H1 (cell line): ENCODE data around the gene TLE4. TPM values are rescaled to one million over a fixed set of nuclear protein-coding genes. Genes with fewer than 3 reads are reported as not detected.

Experiments used
- polyA plus RNA-seq, 7 experiments: library from polyadenylated mRNA; depleted of rRNA in 3 of 7; stranded (reverse) in 5 of 7; unstranded in 2 of 7; fragments of >200 nt in 5 of 7; fragments of 200-250 nt in 2 of 7; gene quantifications; 1 replicate in 5 of 7; 2 replicates in 1 of 7; 4 replicates in 1 of 7; pipeline versions ENCODE4 v1.2.1 to v1.2.3, GENCODE V29; 2011 to 2013; ENCODE audit warnings: missing spikeins in 2 of 7, mixed read lengths in 2 of 7
- total RNA-seq: library from RNA; stranded (reverse); fragmentation: NEBNext Ultra II Directional; extraction: Animal tissue kit (Norgen Biotek cat#: 25700); gene quantifications from 2 replicates; pipeline ENCODE4 v1.2.1, GENCODE V29; 2021
- TF ChIP-seq, protein P1 (sequence below), 3 experiments: IDR thresholded peaks; 1 replicate in 2 of 3; 2 replicates in 1 of 3; pipeline versions ENCODE4 v1.5.1 to v1.6.1; 2011; ENCODE audit warnings: low read length in 3 of 3, mild to moderate bottlenecking in 3 of 3, inconsistent platforms in 2 of 3, low read depth in 1 of 3, moderate library complexity in 1 of 3; ENCODE audit not compliant: insufficient read depth in 1 of 3; ENCODE audit errors: control extremely low read depth in 1 of 3

The TLE4 gene
- total and polyA plus RNA-seq, 2 of the 8 experiments (the other 6 are each of a cell fraction or from before 2014, with no cell fraction given) = 32.4 to 36.9 TPM

GRCh38 chr9:79551994-79552393, 19.8 kb upstream of the TLE4 start (continued):
- TF ChIP-seq, protein P1, sequence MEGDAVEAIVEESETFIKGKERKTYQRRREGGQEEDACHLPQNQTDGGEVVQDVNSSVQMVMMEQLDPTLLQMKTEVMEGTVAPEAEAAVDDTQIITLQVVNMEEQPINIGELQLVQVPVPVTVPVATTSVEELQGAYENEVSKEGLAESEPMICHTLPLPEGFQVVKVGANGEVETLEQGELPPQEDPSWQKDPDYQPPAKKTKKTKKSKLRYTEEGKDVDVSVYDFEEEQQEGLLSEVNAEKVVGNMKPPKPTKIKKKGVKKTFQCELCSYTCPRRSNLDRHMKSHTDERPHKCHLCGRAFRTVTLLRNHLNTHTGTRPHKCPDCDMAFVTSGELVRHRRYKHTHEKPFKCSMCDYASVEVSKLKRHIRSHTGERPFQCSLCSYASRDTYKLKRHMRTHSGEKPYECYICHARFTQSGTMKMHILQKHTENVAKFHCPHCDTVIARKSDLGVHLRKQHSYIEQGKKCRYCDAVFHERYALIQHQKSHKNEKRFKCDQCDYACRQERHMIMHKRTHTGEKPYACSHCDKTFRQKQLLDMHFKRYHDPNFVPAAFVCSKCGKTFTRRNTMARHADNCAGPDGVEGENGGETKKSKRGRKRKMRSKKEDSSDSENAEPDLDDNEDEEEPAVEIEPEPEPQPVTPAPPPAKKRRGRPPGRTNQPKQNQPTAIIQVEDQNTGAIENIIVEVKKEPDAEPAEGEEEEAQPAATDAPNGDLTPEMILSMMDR (IDR thresholded peaks at IDR 0.05; ENCODE audit: control extremely low read depth in 1 of 3, insufficient read depth in 1 of 3, low read depth in 1 of 3, low read length in 3 of 3) = no peak
